ENCODE measurements around the gene TNP1.

GRCh38 chr2:216878072-216878471 lies 18.2 kb upstream of the TNP1 start:
- TF ChIP-seq GATA2 (IDR thresholded peaks at IDR 0.05; ENCODE audit: low read depth, low read length) (no peak), GATA3 (IDR thresholded peaks at IDR 0.05; ENCODE audit: low read depth, low read length) (no peak)
